ENCODE measurements around the gene SGMS2.

The SGMS2 gene

GRCh38 chr4:107818301-107818910 is 6.3 kb upstream of the SGMS2 start:
- no peak overlapping the region for H4K8ac ChIP-seq (ENCODE audit: low read length)
- H3K4me2 ChIP-seq (ENCODE audit: low read length, poor library complexity, severe bottlenecking) = no peak overlapping the region
- 94% methylated on average over 3 of the region's 3 CpGs for WGBS
- no peak overlapping the region for H4K91ac ChIP-seq (ENCODE audit: low read length)
- H3K27me3 ChIP-seq (ENCODE audit: control insufficient read depth in 1 of 2, insufficient read depth in 1 of 2, low read length in 2 of 2) = no peaks in the 10 kb centered on the region
- H3K23ac ChIP-seq (ENCODE audit: low read length in 2 of 2) = no peak overlapping the region
- peaks cover 3% of the 10 kb centered on the region for H3K4me1 ChIP-seq (ENCODE audit: control insufficient read depth, insufficient read depth, low read depth, low read length)
- no peak overlapping the region for H2AK5ac ChIP-seq (ENCODE audit: low read length, severe bottlenecking)
- H3K9me3 ChIP-seq (ENCODE audit: control insufficient read depth, low read length) = no peaks in the 10 kb centered on the region
- H3K4me3 ChIP-seq (ENCODE audit: insufficient read depth in 1 of 2, low read depth in 1 of 2, low read length in 2 of 2) = no peak overlapping the region
- no peaks in the 10 kb centered on the region for H3K79me1 ChIP-seq (replicated peaks; ENCODE audit: low read length, poor library complexity, severe bottlenecking)
- H3K27ac ChIP-seq (ENCODE audit: low read length, poor library complexity, severe bottlenecking) = peak overlapping the region; percentile 32
- no peak for DNase-seq
- H3K9ac ChIP-seq (ENCODE audit: low read length) = no peak overlapping the region
- H2BK15ac ChIP-seq (ENCODE audit: low read depth, poor library complexity, severe bottlenecking) = no peak overlapping the region
- no peak overlapping the region for H2AFZ ChIP-seq (ENCODE audit: low read depth, low read length)
- no peaks in the 10 kb centered on the region for H3K36me3 ChIP-seq (ENCODE audit: control insufficient read depth in 1 of 2, insufficient read depth in 2 of 2, low read depth in 1 of 2, low read length in 2 of 2)
- H3K4ac ChIP-seq (ENCODE audit: low read depth in 1 of 2, low read length in 2 of 2) = no peak overlapping the region
- H3K18ac ChIP-seq (ENCODE audit: low read depth in 1 of 2, low read length in 2 of 2) = no peak overlapping the region
- no peak overlapping the region for H2BK12ac ChIP-seq (ENCODE audit: low read length in 2 of 2)
- no peak overlapping the region for H3K14ac ChIP-seq (ENCODE audit: low read length in 2 of 2)
- H2BK120ac ChIP-seq (ENCODE audit: low read depth, low read length) = no peak overlapping the region
- H2BK5ac ChIP-seq (ENCODE audit: low read depth, low read length, poor library complexity, severe bottlenecking) = no peak overlapping the region

- Histone ChIP-seq H3K36me3 (ENCODE audit: control insufficient read depth in 1 of 2, insufficient read depth in 2 of 2, low read depth in 1 of 2, low read length in 2 of 2) (no peaks in the 10 kb centered on the region), H3K14ac (ENCODE audit: low read length in 2 of 2) (no peak overlapping the region), H3K79me1 (replicated peaks; ENCODE audit: low read length, poor library complexity, severe bottlenecking) (peaks cover 6% of the 10 kb centered on the region), H2BK5ac (ENCODE audit: low read depth, low read length, poor library complexity, severe bottlenecking) (no peak overlapping the region), H3K9ac (ENCODE audit: low read length) (peak overlapping the region; percentile 97), H3K4me1 (ENCODE audit: control insufficient read depth, insufficient read depth, low read depth, low read length) (no peaks in the 10 kb centered on the region), H2BK12ac (ENCODE audit: low read length in 2 of 2) (no peak overlapping the region), H3K27me3 (ENCODE audit: control insufficient read depth in 1 of 2, insufficient read depth in 1 of 2, low read length in 2 of 2) (no peaks in the 10 kb centered on the region), H3K23ac (ENCODE audit: low read length in 2 of 2) (no peak overlapping the region), H2AK5ac (ENCODE audit: low read length, severe bottlenecking) (no peak overlapping the region), H3K4ac (ENCODE audit: low read depth in 1 of 2, low read length in 2 of 2) (peak overlapping the region in 1 of 2 experiments; percentile 53), H3K4me3 (ENCODE audit: insufficient read depth in 1 of 2, low read depth in 1 of 2, low read length in 2 of 2) (peak overlapping the region; percentile 76 to 93), H3K9me3 (ENCODE audit: control insufficient read depth, low read length) (no peaks in the 10 kb centered on the region), H2BK15ac (ENCODE audit: low read depth, poor library complexity, severe bottlenecking) (peak overlapping the region; percentile 96), H3K4me2 (ENCODE audit: low read length, poor library complexity, severe bottlenecking) (peak overlapping the region; percentile 68), H3K27ac (ENCODE audit: low read length, poor library complexity, severe bottlenecking) (peak overlapping the region; percentile 92), H2AFZ (ENCODE audit: low read depth, low read length) (no peak overlapping the region), H4K8ac (ENCODE audit: low read length) (peak overlapping the region; percentile 45), H3K18ac (ENCODE audit: low read depth in 1 of 2, low read length in 2 of 2) (peak overlapping the region in 1 of 2 experiments; percentile 23), H2BK120ac (ENCODE audit: low read depth, low read length) (no peak overlapping the region), H4K91ac (ENCODE audit: low read length) (no peak overlapping the region)
- DNase-seq = no peak
- WGBS = 10% methylated on average over 7 of the region's 11 CpGs
Observed at GRCh38 chr4:107823870-107824349, 822 bp upstream of the SGMS2 start.

GRCh38 chr4:107825072-107825824 is 516 bp downstream of the SGMS2 start:
- Histone ChIP-seq H3K4me2 (ENCODE audit: low read length, poor library complexity, severe bottlenecking) (peak overlapping the region; percentile 68), H3K79me1 (replicated peaks; ENCODE audit: low read length, poor library complexity, severe bottlenecking) (peaks cover 11% of the 10 kb centered on the region)

GRCh38 chr4:107826421-107826980 is 1.8 kb downstream of the SGMS2 start:
- Histone ChIP-seq H3K9ac (ENCODE audit: low read length) (peak overlapping the region; percentile 97), H3K4me2 (ENCODE audit: low read length, poor library complexity, severe bottlenecking) (peak overlapping the region; percentile 39), H2BK120ac (ENCODE audit: low read depth, low read length) (no peak overlapping the region), H3K36me3 (ENCODE audit: control insufficient read depth in 1 of 2, insufficient read depth in 2 of 2, low read depth in 1 of 2, low read length in 2 of 2) (peaks cover 0 to 5% of the 10 kb centered on the region in 2 experiments), H3K4me1 (ENCODE audit: control insufficient read depth, insufficient read depth, low read depth, low read length) (no peaks in the 10 kb centered on the region), H4K91ac (ENCODE audit: low read length) (no peak overlapping the region), H3K9me3 (ENCODE audit: control insufficient read depth, low read length) (no peaks in the 10 kb centered on the region), H3K18ac (ENCODE audit: low read depth in 1 of 2, low read length in 2 of 2) (no peak overlapping the region), H4K8ac (ENCODE audit: low read length) (no peak overlapping the region), H3K27ac (ENCODE audit: low read length, poor library complexity, severe bottlenecking) (peak overlapping the region; percentile 46), H2BK5ac (ENCODE audit: low read depth, low read length, poor library complexity, severe bottlenecking) (no peak overlapping the region), H3K4ac (ENCODE audit: low read depth in 1 of 2, low read length in 2 of 2) (no peak overlapping the region), H3K23ac (ENCODE audit: low read length in 2 of 2) (no peak overlapping the region), H3K27me3 (ENCODE audit: control insufficient read depth in 1 of 2, insufficient read depth in 1 of 2, low read length in 2 of 2) (no peaks in the 10 kb centered on the region), H2BK15ac (ENCODE audit: low read depth, poor library complexity, severe bottlenecking) (no peak overlapping the region), H3K79me1 (replicated peaks; ENCODE audit: low read length, poor library complexity, severe bottlenecking) (peaks cover 16% of the 10 kb centered on the region), H2BK12ac (ENCODE audit: low read length in 2 of 2) (no peak overlapping the region), H3K14ac (ENCODE audit: low read length in 2 of 2) (no peak overlapping the region), H2AK5ac (ENCODE audit: low read length, severe bottlenecking) (no peak overlapping the region), H3K4me3 (ENCODE audit: insufficient read depth in 1 of 2, low read depth in 1 of 2, low read length in 2 of 2) (peak overlapping the region in 1 of 2 experiments; percentile 93), H2AFZ (ENCODE audit: low read depth, low read length) (no peak overlapping the region)
- DNase-seq = no peak
- WGBS = 71% methylated on average over 3 of the region's 5 CpGs

More at GRCh38 chr4:107825072-107825824, 516 bp downstream of the SGMS2 start:
- WGBS = 1% methylated on average over 27 of the region's 39 CpGs
- peak overlapping the region; percentile 97 for H3K9ac ChIP-seq (ENCODE audit: low read length)
- DNase-seq = peak; percentile 64
- peak overlapping the region in 1 of 2 experiments; percentile 80 for H2BK12ac ChIP-seq (ENCODE audit: low read length in 2 of 2)
- peak overlapping the region; percentile 84 for H2AFZ ChIP-seq (ENCODE audit: low read depth, low read length)
- peak overlapping the region; percentile 89 for H4K8ac ChIP-seq (ENCODE audit: low read length)
- H3K14ac ChIP-seq (ENCODE audit: low read length in 2 of 2) = no peak overlapping the region
- H3K23ac ChIP-seq (ENCODE audit: low read length in 2 of 2) = peak overlapping the region in 1 of 2 experiments; percentile 63
- no peaks in the 10 kb centered on the region for H3K9me3 ChIP-seq (ENCODE audit: control insufficient read depth, low read length)
- no peaks in the 10 kb centered on the region for H3K4me1 ChIP-seq (ENCODE audit: control insufficient read depth, insufficient read depth, low read depth, low read length)
- no peaks in the 10 kb centered on the region for H3K27me3 ChIP-seq (ENCODE audit: control insufficient read depth in 1 of 2, insufficient read depth in 1 of 2, low read length in 2 of 2)
- peak overlapping the region; percentile 45 for H2BK120ac ChIP-seq (ENCODE audit: low read depth, low read length)
- H2BK5ac ChIP-seq (ENCODE audit: low read depth, low read length, poor library complexity, severe bottlenecking) = peak overlapping the region; percentile 46
- peak overlapping the region; percentile 73 for H4K91ac ChIP-seq (ENCODE audit: low read length)
- no peak overlapping the region for H3K4ac ChIP-seq (ENCODE audit: low read depth in 1 of 2, low read length in 2 of 2)
- peak overlapping the region; percentile 71 for H3K18ac ChIP-seq (ENCODE audit: low read depth in 1 of 2, low read length in 2 of 2)
- H2BK15ac ChIP-seq (ENCODE audit: low read depth, poor library complexity, severe bottlenecking) = peak overlapping the region; percentile 96
- H3K27ac ChIP-seq (ENCODE audit: low read length, poor library complexity, severe bottlenecking) = peak overlapping the region; percentile 78
- H3K4me3 ChIP-seq (ENCODE audit: insufficient read depth in 1 of 2, low read depth in 1 of 2, low read length in 2 of 2) = peak overlapping the region; percentile 76 to 93
- no peak overlapping the region for H2AK5ac ChIP-seq (ENCODE audit: low read length, severe bottlenecking)
- H3K36me3 ChIP-seq (ENCODE audit: control insufficient read depth in 1 of 2, insufficient read depth in 2 of 2, low read depth in 1 of 2, low read length in 2 of 2) = peaks cover 0 to 3% of the 10 kb centered on the region in 2 experiments
